OCI-LY7 (cell line): ENCODE measurements around the gene SLC22A12. TPM values are rescaled to one million over a fixed set of nuclear protein-coding genes. Genes with fewer than 3 reads are reported as not detected.

ENCODE experiments used
- BruUV-seq: library from RNA; stranded (reverse); fragments of 400-500 nt; replicated peaks from 2 replicates; lab custom pipeline; 2021; lab: Mats Ljungman, UMichigan
- CTCF ChIA-PET: fragments of 300-600 bp; sonication (Branson Sonifier 250); formaldehyde crosslinking; loops from one replicate; lab custom pipeline; 2022; ENCODE audit warnings: antibody characterized with exemption; ENCODE audit not compliant: unreplicated experiment; lab: Charles Lee
- POLR2A ChIA-PET: fragments of 300-600 bp; sonication (Branson Sonifier 250); formaldehyde crosslinking; loops from one replicate; lab custom pipeline; 2022; ENCODE audit warnings: antibody characterized with exemption; lab: Charles Lee
- DNase-seq: peaks from one replicate; pipeline ENCODE4 v3.0.0-alpha.2; 2015; ENCODE audit warnings: low spot score
- H2AFZ ChIP-seq: fragments of 200-600 bp; sonication (generic), shearing (Covaris generic); 2 replicates; pipeline ENCODE4 v1.6.1; 2014; ENCODE audit warnings: mild to moderate bottlenecking, antibody characterized with exemption, low read length, moderate library complexity
- H3K27ac ChIP-seq: fragments of 200-600 bp; sonication (generic); 2 replicates; pipeline ENCODE4 v1.5.1; 2014; ENCODE audit warnings: mixed run types, low read depth, mild to moderate bottlenecking, moderate library complexity, low read length, inconsistent platforms; ENCODE audit not compliant: poor library complexity, severe bottlenecking
- H3K36me3 ChIP-seq: fragments of 200-600 bp; sonication (generic); 2 replicates; pipeline ENCODE4 v1.6.1; 2014; ENCODE audit warnings: mild to moderate bottlenecking, antibody characterized with exemption, low read length, moderate library complexity, mixed read lengths; ENCODE audit not compliant: insufficient read depth
- H3K4me1 ChIP-seq: fragments of 200-600 bp; sonication (generic); 2 replicates; pipeline ENCODE4 v1.5.1; 2014; ENCODE audit warnings: mild to moderate bottlenecking, low read length; ENCODE audit not compliant: insufficient read depth, poor library complexity, severe bottlenecking
- H3K4me2 ChIP-seq: fragments of 200-600 bp; sonication (generic); 2 replicates; pipeline ENCODE4 v1.6.1; 2014; ENCODE audit warnings: mild to moderate bottlenecking, low read length
- H3K4me3 ChIP-seq: fragments of 200-600 bp; sonication (generic); 2 replicates; pipeline ENCODE4 v1.5.1; 2014; ENCODE audit warnings: mild to moderate bottlenecking, low read depth, low read length; ENCODE audit not compliant: poor library complexity, severe bottlenecking
- H3K79me2 ChIP-seq: fragments of 200-600 bp; sonication (generic); 2 replicates; pipeline ENCODE4 v1.6.1; 2016; ENCODE audit warnings: low read depth, mild to moderate bottlenecking, low read length, moderate library complexity, mixed read lengths; ENCODE audit not compliant: insufficient read depth
- H3K9me2 ChIP-seq: fragments of 200-600 bp; sonication (generic); 2 replicates; pipeline ENCODE4 v1.6.1; 2016; ENCODE audit warnings: mild to moderate bottlenecking, low read length, mixed read lengths; ENCODE audit not compliant: insufficient read depth
- H3K9me3 ChIP-seq: fragments of 200-600 bp; sonication (generic); 2 replicates; pipeline ENCODE4 v1.6.1; 2014; ENCODE audit warnings: mild to moderate bottlenecking, mixed run types, low read length, mixed read lengths
- H4K20me1 ChIP-seq: fragments of 200-600 bp; sonication (generic); 2 replicates; pipeline ENCODE4 v1.6.1; 2014; ENCODE audit warnings: mild to moderate bottlenecking, antibody characterized with exemption, low read length, moderate library complexity, mixed read lengths; ENCODE audit not compliant: insufficient read depth
- CTCF ChIP-seq: fragments of 200-600 bp; sonication (generic); conservative IDR thresholded peaks from 2 replicates; pipeline ENCODE4 v1.5.1; 2014; ENCODE audit warnings: mild to moderate bottlenecking, antibody characterized with exemption, low read length, moderate library complexity, mixed read lengths
- EZH2phosphoT487 ChIP-seq: fragments of 200-600 bp; sonication (generic); IDR thresholded peaks from 2 replicates; pipeline ENCODE4 v1.6.1; 2018; ENCODE audit warnings: low read depth, borderline replicate concordance, mild to moderate bottlenecking, mixed run types, antibody characterized with exemption, low read length, moderate library complexity, mixed read lengths
- intact Hi-C: fragments of 100-400 bp; cut with micrococcal nuclease; formaldehyde crosslinking; loops from one replicate; pipeline ENCODE4 v1.10.0; 2022; ENCODE audit not compliant: unreplicated experiment
- total RNA-seq, 2 experiments: library from RNA; depleted of rRNA in 1 of 2; stranded (reverse); fragments of >200 nt in 1 of 2; shearing (Covaris generic) in 1 of 2; gene quantifications; 2 replicates each; pipeline ENCODE4 v1.2.3, GENCODE V29; 2014 to 2022

SLC22A12 gene
- total RNA-seq, 2 experiments from 2014 or later: not detected

DNA sequence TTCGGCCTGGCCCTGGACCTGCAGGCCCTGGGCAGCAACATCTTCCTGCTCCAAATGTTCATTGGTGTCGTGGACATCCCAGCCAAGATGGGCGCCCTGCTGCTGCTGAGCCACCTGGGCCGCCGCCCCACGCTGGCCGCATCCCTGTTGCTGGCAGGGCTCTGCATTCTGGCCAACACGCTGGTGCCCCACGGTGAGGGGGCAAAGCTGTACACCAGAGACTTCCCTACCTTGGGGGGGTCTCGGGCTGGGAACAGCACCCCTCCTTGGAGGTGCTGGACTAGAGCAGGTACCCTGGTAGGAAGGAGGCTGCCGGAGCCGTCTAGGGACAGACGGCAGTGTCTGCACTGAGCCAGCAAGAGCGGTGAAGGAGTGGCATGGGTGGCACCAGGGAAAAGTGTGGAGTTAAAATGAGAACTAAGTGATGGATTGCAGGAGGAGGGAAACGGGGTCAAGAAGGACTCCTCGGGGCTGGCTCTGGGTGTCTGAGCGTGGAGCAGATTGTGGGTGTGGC lies 8.7 kb downstream of the SLC22A12 start:
- intact Hi-C loops: no loop called here
- no peaks in the 10 kb centered on the region for H3K9me2 ChIP-seq

DNA sequence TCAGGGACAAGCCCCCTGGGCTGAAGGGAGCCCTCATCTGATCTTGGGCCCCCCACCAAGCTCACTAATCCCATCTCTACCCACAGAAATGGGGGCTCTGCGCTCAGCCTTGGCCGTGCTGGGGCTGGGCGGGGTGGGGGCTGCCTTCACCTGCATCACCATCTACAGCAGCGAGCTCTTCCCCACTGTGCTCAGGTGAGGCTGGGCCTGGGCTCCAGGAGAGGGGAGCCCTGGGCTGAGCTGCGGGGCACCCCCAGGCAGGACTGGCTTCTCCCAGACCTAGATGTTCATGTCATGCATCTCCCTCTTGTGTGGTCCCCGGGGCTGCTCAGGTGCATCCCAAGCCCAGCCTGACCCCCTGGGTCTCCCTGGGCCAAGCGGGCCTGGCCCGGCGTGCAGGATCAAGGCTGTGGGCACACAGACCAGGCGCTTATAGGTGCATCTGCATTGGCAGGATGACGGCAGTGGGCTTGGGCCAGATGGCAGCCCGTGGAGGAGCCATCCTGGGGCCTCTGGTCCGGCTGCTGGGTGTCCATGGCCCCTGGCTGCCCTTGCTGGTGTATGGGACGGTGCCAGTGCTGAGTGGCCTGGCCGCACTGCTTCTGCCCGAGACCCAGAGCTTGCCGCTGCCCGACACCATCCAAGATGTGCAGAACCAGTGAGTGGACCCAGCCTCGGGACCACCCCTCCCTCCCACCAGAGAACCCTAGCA lies 9.4 kb downstream of the SLC22A12 start:
- Histone ChIP-seq H3K36me3 (no peaks in the 10 kb centered on the region), H3K4me2 (no peak overlapping the region), H4K20me1 (no peaks in the 10 kb centered on the region), H3K27ac (no peak overlapping the region), H3K4me3 (no peak overlapping the region), H3K9me3 (no peaks in the 10 kb centered on the region), H3K79me2 (no peaks in the 10 kb centered on the region), H3K4me1 (no peaks in the 10 kb centered on the region), H3K9me2 (no peaks in the 10 kb centered on the region), H2AFZ (no peak overlapping the region)
- no peak for DNase-seq
- ChIA-PET POLR2A (no interaction called here), CTCF (interaction anchor here (0.5 kb wide), 1 partner anchor 822 kb away, joined by 3 read pairs; the partner anchor contains the start of gene NEAT1)
- no peak for TF ChIP-seq CTCF
- no peak for TF ChIP-seq EZH2phosphoT487
- BruUV-seq: no TSS peak
- intact Hi-C loops: no loop called here

More for the DNA sequence above, 8.7 kb downstream of the SLC22A12 start:
- Histone ChIP-seq H2AFZ (no peak overlapping the region), H3K4me3 (no peak overlapping the region), H3K4me1 (no peaks in the 10 kb centered on the region), H3K4me2 (no peak overlapping the region), H4K20me1 (no peaks in the 10 kb centered on the region), H3K27ac (no peak overlapping the region), H3K79me2 (no peaks in the 10 kb centered on the region), H3K36me3 (no peaks in the 10 kb centered on the region), H3K9me3 (no peaks in the 10 kb centered on the region)
- CTCF ChIA-PET: no interaction called here
- POLR2A ChIA-PET: no interaction called here
- no TSS peak for BruUV-seq
- TF ChIP-seq CTCF (no peak), EZH2phosphoT487 (no peak)
- no peak for DNase-seq
